Renal cortex interstitium (tissue), 11 donors: ENCODE results near the gene PARD3. TPM values are rescaled to one million over a fixed set of nuclear protein-coding genes. Genes with fewer than 3 reads are reported as not detected.
"Not testable (repeated sequence)": the region's sequence is repeated elsewhere in the genome, so short reads cannot be mapped to it uniquely, and the experiment has no call there.

Experiments used
- DNase-seq, 11 donors: peaks; one replicate each; pipeline ENCODE4 v3.0.0-alpha.2; 2013; ENCODE audit warnings: low read depth in 9 of 11, low spot score in 4 of 11; ENCODE audit errors: extremely low read depth in 1 of 11
- polyA plus RNA-seq, 3 donors: library from polyadenylated mRNA; unstranded; fragments of 120-200 nt; gene quantifications; one replicate each; pipeline ENCODE4 v1.2.1, GENCODE V29; 2013; ENCODE audit not compliant: insufficient read length in 3 of 3

PARD3 gene
- polyA plus RNA-seq, 3 donors = 68.5 to 88.7 (median 71.1) TPM

GRCh38 chr10:34413756-34414587, 401.1 kb downstream of the PARD3 start:
- no peak for DNase-seq

- no peak for DNase-seq
Observed at GRCh38 chr10:34413214-34413613, 401.9 kb downstream of the PARD3 start.

GRCh38 chr10:34408956-34409355, 406.1 kb downstream of the PARD3 start:
- no peak for DNase-seq

DNA sequence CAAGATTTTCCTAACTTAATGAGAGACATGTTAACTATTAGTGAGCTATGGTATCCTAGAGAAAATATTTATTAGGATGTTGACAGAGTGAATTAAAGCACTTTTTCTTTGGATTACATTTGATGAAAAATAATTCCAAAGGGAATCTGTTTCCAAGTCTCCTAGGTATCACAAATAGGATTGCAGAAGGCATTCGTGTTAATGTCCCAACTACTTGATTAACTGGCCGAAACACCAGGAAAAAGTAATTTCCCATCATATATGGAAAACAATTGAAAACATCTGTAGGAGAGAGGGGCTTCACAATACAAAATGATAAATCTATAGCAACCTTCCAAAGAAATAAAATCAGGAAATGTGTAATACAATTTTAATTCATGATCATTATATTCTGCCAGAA, 406.7 kb downstream of the PARD3 start:
- no peak for DNase-seq

- no peak for DNase-seq
Observed at GRCh38 chr10:34407324-34407805, 407.7 kb downstream of the PARD3 start.

DNA sequence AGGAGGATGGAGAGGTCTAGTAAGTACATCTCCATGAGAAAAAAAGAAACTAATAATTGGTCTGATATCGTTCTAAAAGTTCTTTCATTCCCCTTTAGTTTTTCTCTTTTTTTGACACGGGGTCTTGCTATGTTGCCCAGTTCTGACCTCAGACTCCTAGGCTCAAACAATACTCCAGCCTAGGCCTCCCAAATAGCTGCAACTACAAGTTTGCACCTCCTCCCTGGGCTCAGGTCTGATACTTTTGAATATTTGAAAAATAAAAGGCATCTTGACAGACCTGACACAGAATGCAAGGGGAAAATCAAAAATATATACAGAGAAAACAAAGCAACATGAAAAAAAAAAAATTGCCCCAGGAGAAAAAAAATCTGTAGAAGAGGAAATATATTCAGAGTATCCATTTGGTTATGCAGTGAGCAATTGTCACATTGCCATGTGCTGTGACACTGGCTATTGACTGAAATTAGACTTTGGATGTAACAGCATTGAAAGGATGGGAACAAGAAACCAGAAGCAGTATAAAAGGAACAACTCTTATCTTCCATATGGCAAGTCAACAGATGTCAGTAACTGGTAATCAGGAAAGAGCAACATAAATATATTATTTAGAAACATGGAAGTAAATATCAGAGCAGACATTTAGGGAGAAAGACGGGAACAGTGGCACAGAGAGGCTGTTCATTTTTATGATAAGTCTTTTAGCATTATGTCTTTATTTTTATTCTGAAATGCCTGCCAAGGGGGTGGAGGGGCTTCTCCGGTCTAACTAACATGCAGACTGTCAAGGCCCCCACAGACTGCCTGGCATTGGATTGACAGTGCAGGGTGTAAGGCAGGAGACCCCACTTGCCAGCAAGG, 408.4 kb downstream of the PARD3 start:
- DNase-seq = no peak

DNA sequence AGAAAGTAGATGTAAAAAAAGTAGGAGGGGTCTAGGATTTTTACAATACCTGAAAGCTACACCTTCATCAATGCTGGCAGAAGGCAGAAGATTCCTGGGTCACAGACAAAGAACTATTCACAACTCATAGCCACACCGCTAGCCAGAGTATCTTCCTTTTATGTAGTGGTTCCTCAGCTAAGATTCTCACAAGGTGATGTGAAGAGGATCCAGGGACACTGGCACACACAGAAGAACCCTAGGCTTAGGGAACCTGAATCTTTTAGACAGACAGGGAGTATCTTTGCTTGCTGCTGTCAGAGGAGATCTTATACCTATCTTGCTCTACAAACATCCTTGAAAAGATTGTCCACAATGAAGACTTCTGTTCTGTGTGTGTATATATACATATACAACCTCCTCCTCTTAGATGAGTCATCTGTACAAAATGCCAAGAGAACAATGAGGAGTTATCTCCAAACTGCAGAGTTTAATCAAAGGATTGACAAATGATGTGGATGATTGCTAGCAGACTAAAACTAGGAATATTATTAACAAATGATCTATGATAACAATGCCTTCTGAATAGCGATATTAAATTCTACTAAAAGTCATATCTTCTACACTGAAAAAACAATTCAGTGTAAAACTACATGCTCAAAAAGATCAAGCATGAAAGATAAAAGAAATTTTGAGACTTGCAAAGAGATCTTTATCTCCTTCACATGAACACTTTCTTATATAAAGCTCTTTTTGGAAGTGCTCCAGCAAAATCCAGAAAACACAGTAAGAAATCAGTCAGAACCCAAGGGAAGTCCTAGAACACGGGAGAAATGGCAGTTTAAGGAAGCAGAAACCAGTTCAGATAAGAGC, 409.3 kb downstream of the PARD3 start:
- no peak for DNase-seq

DNA sequence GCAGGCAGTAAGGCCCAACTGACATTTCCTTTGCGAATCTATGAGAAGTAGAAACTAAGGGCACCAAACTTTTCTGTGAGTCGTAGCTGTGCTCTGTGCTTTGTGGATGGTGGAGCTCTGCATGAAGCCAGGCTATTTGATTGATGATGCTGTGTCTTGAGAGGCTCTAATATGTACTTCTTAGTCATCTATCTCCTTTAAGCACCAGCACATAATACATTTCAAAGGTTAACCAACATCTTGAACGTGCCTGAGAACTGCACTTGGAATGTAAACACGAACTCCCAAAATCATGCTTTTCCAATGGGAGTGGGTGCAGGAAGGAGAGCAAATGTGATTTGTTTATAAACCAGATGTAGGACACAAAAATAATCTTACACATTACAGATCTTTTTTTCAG, 411.6 kb downstream of the PARD3 start:
- no peak for DNase-seq

DNA sequence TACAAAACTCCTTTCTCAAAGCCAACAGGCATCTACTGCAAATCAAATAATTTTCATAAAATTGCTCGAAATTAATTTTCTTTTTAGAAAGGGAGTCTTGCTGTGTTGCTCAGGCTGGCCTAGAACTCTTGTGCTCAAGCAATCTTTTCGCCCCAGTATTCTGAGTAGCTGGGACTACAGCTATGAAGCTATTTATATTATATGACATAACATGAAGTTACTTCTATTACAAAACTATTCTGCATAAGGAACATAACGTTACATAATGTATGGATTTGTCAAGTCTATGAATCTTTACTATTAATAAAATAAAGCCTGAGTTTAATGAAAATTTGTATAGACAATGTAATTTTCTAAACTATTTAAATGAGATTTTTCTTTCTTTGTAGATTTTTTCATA, 415.0 kb downstream of the PARD3 start:
- no peak for DNase-seq

- DNase-seq = no peak
Observed at GRCh38 chr10:34399013-34399412, 416.1 kb downstream of the PARD3 start.

GRCh38 chr10:34397324-34397723, 417.8 kb downstream of the PARD3 start:
- no peak for DNase-seq

DNA sequence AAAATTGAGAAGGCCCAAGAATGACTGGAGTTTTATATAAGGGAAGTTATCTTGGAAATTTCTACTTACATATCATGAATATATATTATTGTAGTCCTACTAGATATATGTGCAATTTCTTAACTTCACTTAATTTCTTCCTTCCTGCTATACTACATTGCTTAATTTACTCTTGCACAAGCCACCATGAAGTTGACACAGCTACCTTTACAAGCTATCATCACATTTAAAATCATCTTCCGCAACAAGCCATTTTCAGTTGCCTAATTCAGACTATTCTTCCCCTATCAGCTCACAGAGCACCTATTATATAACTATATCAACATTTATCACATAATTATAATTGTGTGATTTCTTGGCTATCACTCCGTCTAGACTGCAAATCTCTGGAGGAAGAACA, 418.4 kb downstream of the PARD3 start:
- DNase-seq = no peak

- no peak for DNase-seq
Observed at GRCh38 chr10:34392641-34393170, 422.4 kb downstream of the PARD3 start.

- not testable (repeated sequence) for DNase-seq
Observed at GRCh38 chr10:34391168-34391567, 423.9 kb downstream of the PARD3 start.

DNA sequence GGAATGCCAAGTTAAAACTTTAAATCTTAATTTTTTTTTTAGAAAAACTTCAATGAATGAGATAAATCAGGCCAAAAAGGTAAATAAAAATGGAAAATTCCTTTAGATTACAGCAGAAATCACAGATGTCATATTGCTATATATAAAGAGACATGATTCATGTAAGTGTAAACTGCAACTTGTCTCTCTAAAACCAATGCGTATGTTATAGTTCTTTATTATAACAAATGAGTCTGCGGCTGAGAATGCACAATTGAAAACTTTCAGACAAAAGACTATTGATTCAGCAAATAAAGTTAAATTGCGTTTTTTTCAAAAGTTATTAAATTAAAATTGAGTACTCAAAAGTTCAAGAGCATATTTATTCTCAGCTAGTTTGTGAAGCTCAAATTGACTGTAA, 425.3 kb downstream of the PARD3 start:
- DNase-seq = no peak

GRCh38 chr10:34386921-34387320, 428.2 kb downstream of the PARD3 start:
- no peak for DNase-seq

DNA sequence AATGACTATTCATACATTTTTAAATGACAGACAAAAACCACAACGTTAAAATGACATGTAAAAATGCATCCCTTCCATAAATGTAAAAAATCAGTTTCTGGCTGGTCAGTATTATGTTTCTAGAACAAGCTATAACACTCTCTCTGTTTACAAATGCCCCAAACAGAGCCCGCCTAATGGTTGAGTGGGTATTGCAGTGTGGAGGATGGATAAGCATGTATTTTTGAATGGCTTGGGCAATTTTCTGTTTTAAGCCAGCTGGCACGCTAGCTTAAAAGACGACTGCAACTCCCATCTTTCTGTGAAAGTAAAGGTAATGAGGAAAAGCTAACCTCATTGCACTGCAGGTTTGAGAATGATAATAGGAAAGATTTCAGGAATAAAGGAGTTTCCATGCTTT, 430.7 kb downstream of the PARD3 start:
- no peak for DNase-seq

DNA sequence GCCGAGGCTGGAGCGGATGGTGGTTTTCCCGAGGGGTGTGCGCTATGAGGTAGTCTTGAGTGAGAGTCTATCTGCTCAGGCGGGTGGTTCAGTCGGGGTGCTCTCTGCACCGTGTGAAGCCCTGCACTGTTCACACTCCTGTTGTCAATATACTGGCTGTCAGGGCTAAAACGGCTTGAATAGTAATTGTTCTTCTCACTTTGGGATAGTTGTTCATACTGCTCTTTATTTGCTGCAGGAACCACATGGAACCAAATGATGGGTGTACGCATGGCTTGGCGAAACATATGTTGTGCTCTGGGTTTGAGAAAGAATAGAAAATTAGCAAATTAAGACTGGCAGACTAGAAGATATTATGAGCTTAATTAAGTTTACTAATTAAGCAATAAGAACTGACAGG, 432.5 kb downstream of the PARD3 start:
- no peak for DNase-seq

DNA sequence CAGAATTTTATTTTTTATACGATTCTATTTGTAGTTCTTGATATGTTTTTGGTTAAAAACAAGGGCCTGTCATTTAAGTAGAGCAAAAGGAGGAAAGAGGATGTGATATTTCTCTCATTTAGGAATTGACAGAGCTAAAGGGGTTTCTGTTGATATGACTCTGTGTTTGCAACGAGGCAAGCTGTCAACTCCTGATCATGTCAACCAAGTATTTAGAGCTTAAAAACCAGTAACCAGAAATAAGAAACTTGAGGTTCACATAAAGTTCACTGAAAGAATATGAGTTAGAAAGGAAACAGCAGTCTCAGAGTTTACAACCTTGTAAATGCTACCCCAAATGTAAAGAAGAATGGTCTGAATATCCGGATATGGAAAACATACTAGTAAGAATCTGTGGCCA, 434.2 kb downstream of the PARD3 start:
- no peak for DNase-seq
